CD4-positive, alpha-beta T cell (primary cell): Measurements from ENCODE around the gene PER1. TPM values are rescaled to one million over a fixed set of nuclear protein-coding genes. Genes with fewer than 3 reads are reported as not detected.
A peak's percentile ranks its signal among the peaks of the same experiment; 100 is the strongest.

Source experiments
- ATAC-seq: fragments of 200-7000 bp; cut with Tn5 transposase; one replicate; pipeline ENCODE4 v1.10.0; 2022; ENCODE audit warnings: mild to moderate bottlenecking; ENCODE audit not compliant: poor library complexity
- CTCF ChIA-PET: fragments of 350-600 bp; sonication (Branson Sonifier 250); formaldehyde crosslinking; loops from one replicate; lab custom pipeline; 2021; ENCODE audit warnings: antibody characterized with exemption, inconsistent platforms; lab: Charles Lee
- POLR2A ChIA-PET: fragments of 350-600 bp; sonication (Branson Sonifier 250); formaldehyde crosslinking; loops from one replicate; lab custom pipeline; 2021; ENCODE audit warnings: antibody characterized with exemption, inconsistent platforms; lab: Charles Lee
- DNase-seq, 14 experiments: peaks; one replicate each; pipeline ENCODE4 v3.0.0-alpha.2; 2013 to 2020; ENCODE audit warnings: mixed read lengths in 2 of 14
- H3K27ac ChIP-seq, 2 donors: one replicate each; pipeline versions ENCODE4 v1.5.1 to v1.7.0; 2013; ENCODE audit warnings: low read length in 2 of 2, low read depth in 1 of 2, mild to moderate bottlenecking in 1 of 2
- H3K27me3 ChIP-seq, 2 experiments: 1 replicate in 1 of 2; 2 replicates in 1 of 2; pipeline versions ENCODE4 v1.6.1 to v1.7.0; 2013; ENCODE audit warnings: low read length in 2 of 2, control low read depth in 1 of 2, mild to moderate bottlenecking in 1 of 2, moderate library complexity in 1 of 2; ENCODE audit not compliant: insufficient read depth in 2 of 2, control insufficient read depth in 1 of 2
- H3K36me3 ChIP-seq: one replicate; pipeline ENCODE4 v1.6.1; 2013; ENCODE audit warnings: low read length, control low read depth; ENCODE audit not compliant: insufficient read depth
- H3K4me1 ChIP-seq: one replicate; pipeline ENCODE4 v1.6.1; 2013; ENCODE audit warnings: low read length, control low read depth; ENCODE audit not compliant: insufficient read depth
- H3K4me3 ChIP-seq: one replicate; pipeline ENCODE4 v1.5.1; 2013; ENCODE audit warnings: mild to moderate bottlenecking, low read length, moderate library complexity
- H3K9me3 ChIP-seq, 2 experiments: 1 replicate in 1 of 2; 2 replicates in 1 of 2; pipeline versions ENCODE4 v1.6.1 to v1.7.0; 2013; ENCODE audit warnings: low read length in 2 of 2, mild to moderate bottlenecking in 2 of 2, control low read depth in 1 of 2, moderate library complexity in 1 of 2; ENCODE audit not compliant: control insufficient read depth in 1 of 2, insufficient read depth in 1 of 2
- H3K27ac Mint-ChIP-seq: one replicate; pipeline ENCODE4 v1.8.0; 2020; ENCODE audit warnings: mixed read lengths
- H3K27me3 Mint-ChIP-seq: one replicate; pipeline ENCODE4 v1.8.0; 2021; ENCODE audit warnings: mixed read lengths
- H3K36me3 Mint-ChIP-seq: one replicate; pipeline ENCODE4 v1.8.0; 2021; ENCODE audit warnings: low read depth, mixed read lengths
- H3K4me1 Mint-ChIP-seq: one replicate; pipeline ENCODE4 v1.8.0; 2021; ENCODE audit warnings: low read depth, mixed read lengths
- H3K4me3 Mint-ChIP-seq: one replicate; pipeline ENCODE4 v1.8.0; 2020; ENCODE audit warnings: mild to moderate bottlenecking, mixed read lengths
- H3K9me3 Mint-ChIP-seq: one replicate; pipeline ENCODE4 v1.8.0; 2020; ENCODE audit warnings: mixed read lengths
- CTCF ChIP-seq: fragments of 200-600 bp; IDR thresholded peaks from one replicate; pipeline ENCODE4 v1.8.0; 2022; ENCODE audit warnings: antibody characterized with exemption, mild to moderate bottlenecking
- intact Hi-C, 2 experiments: fragments of 100-400 bp; cut with DNase I in 1 of 2; cut with micrococcal nuclease in 1 of 2; formaldehyde crosslinking; loops; one replicate each; pipeline versions ENCODE4 v1.15.1 to v1.9.0; 2023 to 2025; cut with DNase I, micrococcal nuclease
- total RNA-seq, 174 experiments: library from RNA in 2 of 174; stranded (reverse) in 2 of 174; gene quantifications; one replicate each; pipeline ENCODE4 v1.2.3 and lab custom pipeline; 2021 to 2026

PER1 gene
- total RNA-seq, 2 experiments from 2014 or later, result 1,723 to 1,794 TPM

GRCh38 chr17:8189711-8190477 lies 37.7 kb upstream of the PER1 start, which contains the start of gene BORCS6:
Gene BORCS6, minus strand, starts transcription at chr17:8190180. Its CDS starts 40 bp downstream, at chr17:8190140.
- H3K9me3 Mint-ChIP-seq, result no peaks in the 10 kb centered on the region
- Histone ChIP-seq H3K27ac (peak within 1 kb of the TSS; percentile 83), H3K4me3 (peak within 1 kb of the TSS; percentile 93), H3K4me1 (peaks cover 77% of the 10 kb centered on the region), H3K36me3 (no peaks in the 10 kb centered on the region), H3K9me3 (no peaks in the 10 kb centered on the region), H3K27me3 (no peaks in the 10 kb centered on the region)
- DNase-seq, result peak; percentile 84 to 99 (median 92)
- H3K27me3 Mint-ChIP-seq, result no peaks in the 10 kb centered on the region
- POLR2A ChIA-PET, result interaction anchor here (0.6 to 10.5 kb wide), 23 partner anchors 9 to 333 kb away, joined by 3 to 344 read pairs (median 6); partner anchors contain the start of genes ALOXE3, AURKB, CTC1 and HES7
- ATAC-seq, result peak; percentile 68
- H3K4me3 Mint-ChIP-seq, result no peak within 1 kb of the TSS
- no peak for TF ChIP-seq CTCF
- intact Hi-C loops, result loop anchor here (1.0 to 5.0 kb wide), 6 partner anchors 10 to 97 kb away; partner anchors contain the start of gene RANGRF (in 1 of the 2)
- peaks cover 3% of the 10 kb centered on the region for H3K36me3 Mint-ChIP-seq
- H3K4me1 Mint-ChIP-seq, result peaks cover 12% of the 10 kb centered on the region
- H3K27ac Mint-ChIP-seq, result peak within 1 kb of the TSS; percentile 85
- CTCF ChIA-PET, result interaction anchor here (0.7 to 4.7 kb wide), 7 partner anchors 10 to 111 kb away, joined by 3 to 30 read pairs (median 4); no protein-coding TSS in a partner anchor

- peaks cover 3% of the 10 kb centered on the region for H3K36me3 Mint-ChIP-seq
- no peaks in the 10 kb centered on the region for H3K27me3 Mint-ChIP-seq
- H3K4me3 Mint-ChIP-seq, result no peak overlapping the region
- peaks cover 12% of the 10 kb centered on the region for H3K4me1 Mint-ChIP-seq
- no peak overlapping the region for H3K27ac Mint-ChIP-seq
- Histone ChIP-seq H3K4me1 (peaks cover 77% of the 10 kb centered on the region), H3K9me3 (no peaks in the 10 kb centered on the region), H3K27me3 (no peaks in the 10 kb centered on the region), H3K27ac (peak overlapping the region; percentile 83), H3K4me3 (peak overlapping the region; percentile 93), H3K36me3 (no peaks in the 10 kb centered on the region)
- ChIA-PET CTCF (interaction anchor here (1.3 to 4.7 kb wide), 5 partner anchors 32 to 112 kb away, joined by 3 to 30 read pairs (median 8); no protein-coding TSS in a partner anchor), POLR2A (interaction anchor here (0.7 to 10.5 kb wide), 14 partner anchors 10 to 106 kb away, joined by 3 to 344 read pairs (median 16); partner anchors contain the start of genes ALOXE3, AURKB, CTC1 and PFAS)
- no peak for ATAC-seq
- peak in 8 of 14 experiments; percentile 20 to 71 (median 34) for DNase-seq
- TF ChIP-seq CTCF, result no peak
- intact Hi-C loops, result loop anchor here (2.0 to 5.0 kb wide), 2 partner anchors 16 to 52 kb away; no protein-coding TSS in a partner anchor
- H3K9me3 Mint-ChIP-seq, result no peaks in the 10 kb centered on the region
Measured at GRCh38 chr17:8189041-8189710, 37.0 kb upstream of the PER1 start.

- H3K4me1 ChIP-seq, result peaks cover 76% of the 10 kb centered on the region
- no peaks in the 10 kb centered on the region for H3K27me3 Mint-ChIP-seq
- H3K9me3 Mint-ChIP-seq, result no peaks in the 10 kb centered on the region
- no peak for TF ChIP-seq CTCF
- peaks cover 12% of the 10 kb centered on the region for H3K4me1 Mint-ChIP-seq
- peak overlapping the region; percentile 28 to 83 for H3K27ac ChIP-seq
- H3K4me3 ChIP-seq, result peak overlapping the region; percentile 93
- ChIA-PET POLR2A (interaction anchor here (0.6 to 10.5 kb wide), 14 partner anchors 12 to 556 kb away, joined by 3 to 344 read pairs (median 24); partner anchors contain the start of genes ALOXE3, AURKB, CTC1 and PFAS), CTCF (interaction anchor here (1.0 to 4.7 kb wide), 6 partner anchors 32 to 115 kb away, joined by 3 to 30 read pairs (median 10); no protein-coding TSS in a partner anchor)
- H3K36me3 Mint-ChIP-seq, result peaks cover 3% of the 10 kb centered on the region
- intact Hi-C loops, result loop anchor here (2.0 to 5.0 kb wide), 2 partner anchors 16 to 51 kb away; no protein-coding TSS in a partner anchor
- DNase-seq, result peak in 4 of 14 experiments; percentile 9 to 61 (median 38)
- no peak overlapping the region for H3K27ac Mint-ChIP-seq
- no peaks in the 10 kb centered on the region for H3K36me3 ChIP-seq
- no peaks in the 10 kb centered on the region for H3K9me3 ChIP-seq
- no peaks in the 10 kb centered on the region for H3K27me3 ChIP-seq
- no peak overlapping the region for H3K4me3 Mint-ChIP-seq
- ATAC-seq, result no peak
Measured at GRCh38 chr17:8188263-8188839, 36.1 kb upstream of the PER1 start.
